Measurements from ENCODE around the gene OR10G3.
"Not testable (repeated sequence)": the region's sequence is repeated elsewhere in the genome, so short reads cannot be mapped to it uniquely, and the experiment has no call there.

Gene OR10G3, protein sequence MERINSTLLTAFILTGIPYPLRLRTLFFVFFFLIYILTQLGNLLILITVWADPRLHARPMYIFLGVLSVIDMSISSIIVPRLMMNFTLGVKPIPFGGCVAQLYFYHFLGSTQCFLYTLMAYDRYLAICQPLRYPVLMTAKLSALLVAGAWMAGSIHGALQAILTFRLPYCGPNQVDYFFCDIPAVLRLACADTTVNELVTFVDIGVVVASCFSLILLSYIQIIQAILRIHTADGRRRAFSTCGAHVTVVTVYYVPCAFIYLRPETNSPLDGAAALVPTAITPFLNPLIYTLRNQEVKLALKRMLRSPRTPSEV

DNA sequence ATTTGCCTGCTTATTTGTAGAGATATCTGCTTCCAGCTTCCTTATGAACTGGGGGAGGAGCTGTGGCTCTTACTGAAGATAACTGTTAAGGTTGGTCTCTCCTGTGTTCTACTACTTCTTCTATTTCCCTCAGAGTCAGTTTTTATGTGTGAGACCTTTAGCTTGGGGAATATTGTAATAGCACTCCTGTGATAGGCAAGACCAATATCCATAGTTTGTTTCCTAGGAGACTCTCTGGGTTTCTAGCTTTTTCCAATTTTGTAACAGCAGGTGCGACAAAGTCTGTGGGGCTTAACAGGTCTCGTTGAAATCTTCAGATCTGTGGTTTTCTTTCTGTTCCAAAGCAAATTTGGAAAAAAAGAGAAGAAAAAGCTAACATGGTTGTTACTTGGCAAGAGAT lies at the start of gene OR10G3:
TSS of gene OR10G3 (minus strand) at position 101 of the 400 bp plus-strand sequence. CDS start 9,332 bp downstream, outside the sequence.
- Histone ChIP-seq H3K36me3 (ENCODE audit: control insufficient read depth in 1 of 2, insufficient read depth in 2 of 2, low read length in 2 of 2) (no peaks in the 10 kb centered on the region), H3K9me3 (ENCODE audit: control insufficient read depth in 1 of 2, low read length in 2 of 2) (no peaks in the 10 kb centered on the region), H3K4me1 (ENCODE audit: control insufficient read depth in 1 of 2, insufficient read depth in 2 of 2, low read length in 2 of 2) (no peaks in the 10 kb centered on the region), H3K27me3 (ENCODE audit: control insufficient read depth in 1 of 2, insufficient read depth in 2 of 2, low read length in 2 of 2) (no peaks in the 10 kb centered on the region), H3K27ac (ENCODE audit: low read depth, low read length) (no peak within 1 kb of the TSS), H3K4me3 (ENCODE audit: low read depth in 1 of 2, low read length in 2 of 2) (no peak within 1 kb of the TSS), H3K9ac (ENCODE audit: low read depth in 1 of 2, low read length in 2 of 2) (no peak within 1 kb of the TSS)

DNA sequence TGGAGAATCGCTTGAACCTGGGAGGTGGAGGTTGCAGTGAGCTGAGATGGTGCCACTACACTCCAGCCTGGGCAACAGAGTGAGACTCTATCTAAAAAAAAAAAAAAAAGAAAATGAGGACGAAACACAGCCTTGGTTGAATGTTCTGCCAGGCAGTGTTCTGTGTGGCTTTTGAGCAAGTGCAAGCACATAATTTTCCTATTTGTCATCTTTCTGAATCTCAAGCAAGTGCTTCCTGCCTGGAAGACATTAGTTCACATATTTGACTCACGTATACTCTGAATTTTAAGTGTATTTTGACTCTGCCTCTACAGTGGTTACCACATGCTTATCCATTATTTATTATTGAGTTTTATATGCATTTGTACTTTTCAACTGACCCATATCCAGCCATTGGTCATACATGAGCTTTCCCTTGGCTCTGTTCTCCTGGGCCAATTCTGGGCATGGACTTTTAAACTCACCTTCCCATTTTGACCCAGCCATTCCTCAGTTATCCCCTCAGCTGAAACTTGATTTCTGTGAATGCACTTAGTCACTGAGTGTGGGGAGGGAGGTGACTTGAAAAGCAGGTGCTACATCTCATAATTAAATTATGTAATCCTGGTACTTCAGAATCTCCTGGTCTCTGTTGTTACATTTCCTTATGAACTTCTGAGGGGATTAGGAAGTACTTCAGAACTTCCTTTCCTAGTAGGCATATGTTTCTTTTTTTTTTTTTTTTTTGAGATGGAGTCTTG lies 46.8 kb upstream of the OR10G3 start:
- Histone ChIP-seq H3K9ac (ENCODE audit: low read depth in 1 of 2, low read length in 2 of 2) (no peak overlapping the region), H3K4me3 (ENCODE audit: low read depth in 1 of 2, low read length in 2 of 2) (no peak overlapping the region), H3K4me1 (ENCODE audit: control insufficient read depth in 1 of 2, insufficient read depth in 2 of 2, low read length in 2 of 2) (no peaks in the 10 kb centered on the region), H3K9me3 (ENCODE audit: control insufficient read depth in 1 of 2, low read length in 2 of 2) (no peaks in the 10 kb centered on the region), H3K27me3 (ENCODE audit: control insufficient read depth in 1 of 2, insufficient read depth in 2 of 2, low read length in 2 of 2) (peaks cover 0 to 3% of the 10 kb centered on the region in 2 donors), H3K36me3 (ENCODE audit: control insufficient read depth in 1 of 2, insufficient read depth in 2 of 2, low read length in 2 of 2) (no peaks in the 10 kb centered on the region), H3K27ac (ENCODE audit: low read depth, low read length) (no peak overlapping the region)

DNA sequence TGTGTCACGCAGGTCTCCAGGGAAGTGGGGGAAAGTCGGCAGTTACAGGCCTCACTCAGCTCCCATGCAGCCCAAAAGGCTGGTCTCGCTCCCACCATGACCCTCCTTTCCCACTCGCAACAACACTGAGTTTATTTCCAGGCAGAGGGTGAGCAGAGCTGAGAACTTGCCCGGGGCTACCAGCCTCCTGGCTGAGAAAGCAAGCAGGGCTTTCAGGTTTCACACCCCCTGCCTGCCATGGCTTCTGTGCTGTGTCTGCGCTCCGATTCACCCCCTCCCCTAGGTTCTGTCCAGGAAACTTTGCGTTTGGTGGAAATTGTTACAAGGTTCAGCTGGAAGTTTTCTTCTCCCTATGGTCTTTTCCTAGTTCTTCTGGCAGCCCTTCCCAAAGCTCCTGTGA lies 37.7 kb upstream of the OR10G3 start:
- no peak overlapping the region for H3K9ac ChIP-seq (ENCODE audit: low read depth in 1 of 2, low read length in 2 of 2)
- H3K9me3 ChIP-seq (ENCODE audit: control insufficient read depth in 1 of 2, low read length in 2 of 2): no peaks in the 10 kb centered on the region
- no peak overlapping the region for H3K27ac ChIP-seq (ENCODE audit: low read depth, low read length)
- no peak overlapping the region for H3K4me3 ChIP-seq (ENCODE audit: low read depth in 1 of 2, low read length in 2 of 2)
- H3K4me1 ChIP-seq (ENCODE audit: control insufficient read depth in 1 of 2, insufficient read depth in 2 of 2, low read length in 2 of 2): no peaks in the 10 kb centered on the region
- no peaks in the 10 kb centered on the region for H3K36me3 ChIP-seq (ENCODE audit: control insufficient read depth in 1 of 2, insufficient read depth in 2 of 2, low read length in 2 of 2)
- H3K27me3 ChIP-seq (ENCODE audit: control insufficient read depth in 1 of 2, insufficient read depth in 2 of 2, low read length in 2 of 2): no peaks in the 10 kb centered on the region

DNA sequence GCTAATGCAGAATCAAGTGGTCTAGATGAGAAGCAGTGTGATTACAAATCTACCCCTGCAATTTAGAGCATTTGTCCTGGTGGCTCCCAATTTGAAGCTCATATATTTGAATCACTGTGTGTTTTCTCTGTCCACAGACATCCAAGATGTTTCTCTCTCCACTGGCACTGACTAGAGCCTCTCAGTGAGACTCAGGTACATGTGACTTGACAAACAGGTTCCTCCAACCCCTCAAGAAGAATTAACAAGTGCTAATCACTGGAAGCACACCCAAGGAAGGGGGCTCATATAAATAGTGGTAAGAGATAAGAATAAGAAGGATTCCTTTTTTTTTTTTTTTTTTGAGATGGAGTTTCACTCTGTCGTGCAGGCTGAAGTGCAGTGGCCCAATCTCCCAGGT lies 34.4 kb upstream of the OR10G3 start:
- Histone ChIP-seq H3K27me3 (ENCODE audit: control insufficient read depth in 1 of 2, insufficient read depth in 2 of 2, low read length in 2 of 2) (no peaks in the 10 kb centered on the region), H3K36me3 (ENCODE audit: control insufficient read depth in 1 of 2, insufficient read depth in 2 of 2, low read length in 2 of 2) (no peaks in the 10 kb centered on the region), H3K4me3 (ENCODE audit: low read depth in 1 of 2, low read length in 2 of 2) (no peak overlapping the region), H3K9me3 (ENCODE audit: control insufficient read depth in 1 of 2, low read length in 2 of 2) (no peaks in the 10 kb centered on the region), H3K27ac (ENCODE audit: low read depth, low read length) (no peak overlapping the region), H3K4me1 (ENCODE audit: control insufficient read depth in 1 of 2, insufficient read depth in 2 of 2, low read length in 2 of 2) (no peaks in the 10 kb centered on the region), H3K9ac (ENCODE audit: low read depth in 1 of 2, low read length in 2 of 2) (no peak overlapping the region)

DNA sequence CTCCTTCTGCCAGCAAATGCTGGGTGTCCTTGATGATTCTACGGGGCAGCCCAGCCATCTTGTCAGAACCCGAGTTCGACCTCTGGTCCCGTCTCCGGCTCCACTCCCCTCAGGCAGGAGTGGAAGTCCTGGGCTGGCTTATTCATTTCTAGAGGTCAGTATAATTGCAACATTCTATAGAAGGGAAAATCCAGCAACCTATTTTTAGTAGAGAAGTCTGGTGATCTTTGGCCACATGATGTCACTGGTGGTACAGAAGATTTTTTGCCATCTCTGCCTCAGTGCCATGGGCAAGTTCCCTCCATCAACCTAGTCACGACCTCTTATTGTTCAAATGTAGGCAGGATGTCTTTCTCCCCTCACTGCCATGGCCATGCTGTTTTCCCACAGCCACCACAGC lies 32.4 kb upstream of the OR10G3 start:
- Histone ChIP-seq H3K4me1 (ENCODE audit: control insufficient read depth in 1 of 2, insufficient read depth in 2 of 2, low read length in 2 of 2) (no peaks in the 10 kb centered on the region), H3K9me3 (ENCODE audit: control insufficient read depth in 1 of 2, low read length in 2 of 2) (no peaks in the 10 kb centered on the region), H3K9ac (ENCODE audit: low read depth in 1 of 2, low read length in 2 of 2) (no peak overlapping the region), H3K27me3 (ENCODE audit: control insufficient read depth in 1 of 2, insufficient read depth in 2 of 2, low read length in 2 of 2) (no peaks in the 10 kb centered on the region), H3K27ac (ENCODE audit: low read depth, low read length) (no peak overlapping the region), H3K4me3 (ENCODE audit: low read depth in 1 of 2, low read length in 2 of 2) (no peak overlapping the region), H3K36me3 (ENCODE audit: control insufficient read depth in 1 of 2, insufficient read depth in 2 of 2, low read length in 2 of 2) (no peaks in the 10 kb centered on the region)

DNA sequence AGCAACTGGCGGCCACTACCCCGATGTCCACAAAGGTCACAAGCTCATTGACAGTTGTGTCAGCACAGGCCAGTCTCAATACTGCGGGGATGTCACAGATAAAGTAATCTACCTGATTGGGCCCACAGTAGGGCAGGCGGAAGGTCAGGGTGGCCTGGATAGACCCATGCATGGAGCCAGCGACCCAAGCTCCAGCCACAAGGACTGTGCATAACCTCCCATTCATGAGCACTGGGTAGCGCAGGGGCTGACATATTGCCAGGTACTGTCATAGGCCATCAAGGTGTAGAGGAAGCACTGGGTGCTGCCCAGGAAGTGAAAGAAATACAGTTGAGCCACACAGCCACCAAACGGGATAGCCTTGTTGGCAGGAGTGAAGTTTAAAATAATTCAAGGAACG lies 22.3 kb upstream of the OR10G3 start:
- H3K27ac ChIP-seq (ENCODE audit: low read depth, low read length); H3K27me3 ChIP-seq (ENCODE audit: control insufficient read depth in 1 of 2, insufficient read depth in 2 of 2, low read length in 2 of 2): not testable (repeated sequence)

DNA sequence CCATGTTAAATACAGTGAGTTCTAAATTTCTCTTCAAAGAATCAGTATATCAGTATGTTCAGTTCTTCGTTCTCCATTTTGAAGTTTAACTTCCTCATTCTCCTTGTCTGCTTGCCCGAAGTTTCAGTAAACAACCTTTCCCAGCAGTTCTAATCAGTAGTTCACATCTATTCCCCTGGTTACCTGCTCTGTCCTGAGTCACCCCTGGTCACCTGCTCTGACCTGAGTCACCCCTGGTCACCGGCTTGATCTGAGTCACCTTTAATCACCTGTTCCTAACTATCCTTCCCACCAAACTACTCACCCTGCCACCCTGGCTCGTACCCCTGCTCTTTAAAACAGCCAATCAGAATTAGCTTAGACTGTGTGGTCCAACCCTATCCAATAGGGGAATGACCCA lies 9.4 kb upstream of the OR10G3 start:
- Histone ChIP-seq H3K9me3 (ENCODE audit: control insufficient read depth in 1 of 2, low read length in 2 of 2) (peaks cover 8 to 10% of the 10 kb centered on the region in 2 donors), H3K4me3 (ENCODE audit: low read depth in 1 of 2, low read length in 2 of 2) (no peak overlapping the region), H3K27me3 (ENCODE audit: control insufficient read depth in 1 of 2, insufficient read depth in 2 of 2, low read length in 2 of 2) (no peaks in the 10 kb centered on the region), H3K36me3 (ENCODE audit: control insufficient read depth in 1 of 2, insufficient read depth in 2 of 2, low read length in 2 of 2) (no peaks in the 10 kb centered on the region), H3K4me1 (ENCODE audit: control insufficient read depth in 1 of 2, insufficient read depth in 2 of 2, low read length in 2 of 2) (no peaks in the 10 kb centered on the region), H3K9ac (ENCODE audit: low read depth in 1 of 2, low read length in 2 of 2) (no peak overlapping the region), H3K27ac (ENCODE audit: low read depth, low read length) (no peak overlapping the region)

More for the DNA sequence above, 22.3 kb upstream of the OR10G3 start:
- not testable (repeated sequence) for H3K36me3 ChIP-seq (ENCODE audit: control insufficient read depth in 1 of 2, insufficient read depth in 2 of 2, low read length in 2 of 2); H3K4me3 ChIP-seq (ENCODE audit: low read depth in 1 of 2, low read length in 2 of 2); H3K4me1 ChIP-seq (ENCODE audit: control insufficient read depth in 1 of 2, insufficient read depth in 2 of 2, low read length in 2 of 2); H3K9ac ChIP-seq (ENCODE audit: low read depth in 1 of 2, low read length in 2 of 2); H3K9me3 ChIP-seq (ENCODE audit: control insufficient read depth in 1 of 2, low read length in 2 of 2)

DNA sequence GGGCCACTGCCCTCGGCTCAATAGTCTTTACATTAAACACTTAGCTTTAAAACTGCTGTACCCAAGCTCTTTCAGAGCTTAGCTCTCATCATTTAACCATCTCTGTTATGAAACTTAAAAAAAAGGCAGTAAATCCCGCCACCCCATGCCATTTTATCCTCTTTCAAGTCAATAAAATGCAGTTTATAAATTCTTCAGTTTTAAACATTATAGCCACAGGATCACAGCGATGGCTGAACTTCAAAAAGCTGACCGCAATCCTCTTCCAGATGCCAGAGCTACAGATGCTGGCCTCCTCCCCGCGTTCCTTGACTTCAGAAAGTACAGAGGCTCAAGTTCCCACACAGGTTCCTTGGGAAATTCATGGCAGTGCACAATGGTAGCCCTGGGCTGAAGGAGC lies 4.2 kb downstream of the OR10G3 start:
- Histone ChIP-seq H3K9ac (ENCODE audit: low read depth in 1 of 2, low read length in 2 of 2) (no peak overlapping the region), H3K36me3 (ENCODE audit: control insufficient read depth in 1 of 2, insufficient read depth in 2 of 2, low read length in 2 of 2) (no peaks in the 10 kb centered on the region), H3K27me3 (ENCODE audit: control insufficient read depth in 1 of 2, insufficient read depth in 2 of 2, low read length in 2 of 2) (no peaks in the 10 kb centered on the region), H3K4me3 (ENCODE audit: low read depth in 1 of 2, low read length in 2 of 2) (no peak overlapping the region), H3K9me3 (ENCODE audit: control insufficient read depth in 1 of 2, low read length in 2 of 2) (no peaks in the 10 kb centered on the region), H3K4me1 (ENCODE audit: control insufficient read depth in 1 of 2, insufficient read depth in 2 of 2, low read length in 2 of 2) (no peaks in the 10 kb centered on the region), H3K27ac (ENCODE audit: low read depth, low read length) (no peak overlapping the region)

DNA sequence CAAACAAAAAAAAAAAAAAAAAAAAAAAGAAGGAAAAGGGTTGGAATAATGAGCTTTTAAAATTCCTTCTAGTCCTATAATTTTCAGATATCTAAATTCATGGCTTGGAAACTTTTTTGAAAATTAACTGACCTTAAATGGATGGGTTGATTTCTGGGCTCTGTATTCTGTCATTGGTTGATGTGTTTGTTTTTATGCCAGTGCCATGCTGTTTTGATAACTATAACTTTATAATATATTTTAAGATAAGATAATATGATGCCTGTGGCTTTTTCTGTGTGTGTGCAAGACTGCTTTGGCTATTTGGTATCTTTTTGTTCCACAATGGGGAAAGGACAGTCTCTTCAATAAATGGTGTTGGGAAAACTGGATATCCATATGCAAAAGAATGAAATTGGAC lies 7.3 kb downstream of the OR10G3 start:
- H3K4me3 ChIP-seq (ENCODE audit: low read depth in 1 of 2, low read length in 2 of 2): no peak overlapping the region
- no peaks in the 10 kb centered on the region for H3K9me3 ChIP-seq (ENCODE audit: control insufficient read depth in 1 of 2, low read length in 2 of 2)
- no peak overlapping the region for H3K9ac ChIP-seq (ENCODE audit: low read depth in 1 of 2, low read length in 2 of 2)
- no peaks in the 10 kb centered on the region for H3K27me3 ChIP-seq (ENCODE audit: control insufficient read depth in 1 of 2, insufficient read depth in 2 of 2, low read length in 2 of 2)
- H3K4me1 ChIP-seq (ENCODE audit: control insufficient read depth in 1 of 2, insufficient read depth in 2 of 2, low read length in 2 of 2): no peaks in the 10 kb centered on the region
- H3K27ac ChIP-seq (ENCODE audit: low read depth, low read length): no peak overlapping the region
- H3K36me3 ChIP-seq (ENCODE audit: control insufficient read depth in 1 of 2, insufficient read depth in 2 of 2, low read length in 2 of 2): no peaks in the 10 kb centered on the region

DNA sequence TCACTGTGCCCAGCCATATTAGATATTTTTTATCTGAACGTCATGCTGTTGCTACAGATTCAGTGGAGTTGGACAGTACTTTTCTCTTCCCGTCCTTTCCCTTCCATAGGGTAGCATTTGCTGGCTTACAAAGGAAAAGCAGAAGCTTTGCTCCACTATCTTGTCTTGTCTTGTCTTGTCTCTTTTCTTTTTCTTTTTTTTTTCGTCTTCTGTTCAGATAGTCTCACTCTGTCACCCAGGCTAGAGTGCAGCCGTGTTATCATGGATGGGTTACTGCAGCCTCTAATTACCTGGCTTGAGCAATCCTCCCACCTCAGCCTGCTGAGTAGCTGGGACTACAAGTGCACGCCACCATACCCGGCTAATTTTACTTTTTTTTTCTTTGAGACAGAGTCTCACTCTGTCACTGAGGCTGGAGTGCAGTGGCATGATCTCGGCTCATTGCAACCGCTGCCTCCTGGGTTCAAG lies 21.1 kb downstream of the OR10G3 start:
- Histone ChIP-seq H3K4me3 (ENCODE audit: low read depth in 1 of 2, low read length in 2 of 2) (no peak overlapping the region), H3K27me3 (ENCODE audit: control insufficient read depth in 1 of 2, insufficient read depth in 2 of 2, low read length in 2 of 2) (no peaks in the 10 kb centered on the region), H3K4me1 (ENCODE audit: control insufficient read depth in 1 of 2, insufficient read depth in 2 of 2, low read length in 2 of 2) (peaks cover 0 to 6% of the 10 kb centered on the region in 2 donors), H3K9me3 (ENCODE audit: control insufficient read depth in 1 of 2, low read length in 2 of 2) (no peaks in the 10 kb centered on the region), H3K9ac (ENCODE audit: low read depth in 1 of 2, low read length in 2 of 2) (no peak overlapping the region), H3K36me3 (ENCODE audit: control insufficient read depth in 1 of 2, insufficient read depth in 2 of 2, low read length in 2 of 2) (no peaks in the 10 kb centered on the region), H3K27ac (ENCODE audit: low read depth, low read length) (no peak overlapping the region)
